ENCODE results near the gene OLFM1. TPM values are rescaled to one million over a fixed set of nuclear protein-coding genes. Genes with fewer than 3 reads are reported as not detected.

OLFM1 gene
- total RNA-seq, 1 experiment from 2014 or later: 3.5 TPM

GRCh38 chr9:135100241-135100681 lies 12.8 kb downstream of the OLFM1 start:
- TF ChIP-seq ZBTB33 (IDR thresholded peaks at IDR 0.05; ENCODE audit: extremely low read depth, insufficient replicate concordance, low read length): no peak
- TF ChIP-seq CTCF (IDR thresholded peaks at IDR 0.05 in 2 of 3, conservative IDR thresholded peaks at IDR 0.05 in 1 of 3; ENCODE audit: borderline replicate concordance in 1 of 3, insufficient read depth in 1 of 3, low read depth in 2 of 3, low read length in 2 of 3): no peak
- no peak for TF ChIP-seq SP1 (IDR thresholded peaks at IDR 0.05; ENCODE audit: low read depth)
- TF ChIP-seq ZFX (IDR thresholded peaks at IDR 0.05): no peak
- no peak for TF ChIP-seq SIN3A (IDR thresholded peaks at IDR 0.05; ENCODE audit: low read depth)
- TF ChIP-seq ATF3 (IDR thresholded peaks at IDR 0.05): no peak
- TF ChIP-seq CBX3 (IDR thresholded peaks at IDR 0.05; ENCODE audit: low read depth): no peak
- TF ChIP-seq MAX (IDR thresholded peaks at IDR 0.05): no peak
- TF ChIP-seq REST (IDR thresholded peaks at IDR 0.05; ENCODE audit: low read depth): no peak
- no peak for TF ChIP-seq CEBPB (IDR thresholded peaks at IDR 0.05; ENCODE audit: low read depth)
- Histone ChIP-seq H3K27me3 (ENCODE audit: insufficient read depth, low read length) (peaks cover 29% of the 10 kb centered on the region; the same call in 1 of the 2 replicates), H3K27ac (ENCODE audit: low read depth, low read length) (no peak overlapping the region), H3K36me3 (ENCODE audit: control insufficient read depth in 1 of 2, insufficient read depth in 2 of 2, low read length in 2 of 2) (no peaks in the 10 kb centered on the region), H2AFZ (ENCODE audit: low read depth, low read length, poor library complexity, severe bottlenecking) (no peak overlapping the region), H3K9me3 (ENCODE audit: control insufficient read depth in 1 of 2, insufficient read depth in 1 of 2, low read depth in 1 of 2, low read length in 2 of 2) (no peaks in the 10 kb centered on the region), H3K9ac (ENCODE audit: low read length) (no peak overlapping the region), H3K4me3 (replicated peaks in 1 of 2; ENCODE audit: low read depth in 1 of 2, low read length in 2 of 2) (no peak overlapping the region), H3K9me2 (ENCODE audit: insufficient read depth) (no peaks in the 10 kb centered on the region), H3K4me2 (ENCODE audit: low read length) (no peak overlapping the region), H3K4me1 (ENCODE audit: control insufficient read depth in 1 of 2, insufficient read depth in 2 of 2, low read length in 2 of 2) (no peaks in the 10 kb centered on the region), H3K79me2 (ENCODE audit: insufficient read depth, low read length) (no peaks in the 10 kb centered on the region), H4K20me1 (ENCODE audit: insufficient read depth) (no peaks in the 10 kb centered on the region)
- ChIA-PET CTCF (interaction anchor here (0.9 kb wide), 1 partner anchor 311 kb away, joined by 3 read pairs; no protein-coding TSS in a partner anchor), RAD21 (ENCODE audit: low non-redundant PET in 1 of 2, low total read pairs in 2 of 2, uncharacterized antibody in 2 of 2, unreplicated experiment in 2 of 2) (no interaction called here), POLR2A (interaction anchor here (0.6 kb wide), 1 partner anchor 342 kb away, joined by 3 read pairs; no protein-coding TSS in a partner anchor)
- intact Hi-C loops (cut with micrococcal nuclease): no loop called here
- ATAC-seq: no peak
- DNase-seq (ENCODE audit: low read depth, low spot score): no peak
- BruUV-seq (replicated peaks): no TSS peak
